ENCODE data around the gene NELL2. TPM values are rescaled to one million over a fixed set of nuclear protein-coding genes. Genes with fewer than 3 reads are reported as not detected.

NELL2 gene
- total and polyA plus RNA-seq, 11 donors = 0.04 to 1.8 (median 0.77) TPM; not detected in 3

DNA sequence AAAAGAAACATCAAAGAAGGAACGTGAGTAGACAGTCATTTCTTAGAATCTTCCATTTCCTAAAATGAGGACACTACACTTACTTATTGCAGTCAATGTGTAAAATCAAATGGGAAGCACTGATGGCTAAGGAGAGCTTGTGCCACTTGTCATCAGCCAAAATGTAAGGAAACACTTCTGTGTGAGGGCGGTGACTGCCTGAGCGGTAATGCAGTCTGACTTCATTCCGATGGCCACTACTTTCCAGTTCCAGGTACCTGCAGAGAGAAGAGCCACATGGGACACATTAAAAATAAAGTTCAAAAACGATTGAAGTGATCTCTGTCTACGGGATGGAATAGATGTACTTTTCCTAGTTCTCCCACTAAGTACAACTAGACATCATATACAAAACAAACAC, 96.3 kb downstream of the NELL2 start:
- Histone ChIP-seq H3K36me3 (no peaks in the 10 kb centered on the region), H3K27ac (no peak overlapping the region), H3K9me3 (no peaks in the 10 kb centered on the region), H3K4me1 (no peaks in the 10 kb centered on the region), H3K4me3 (no peak overlapping the region), H3K27me3 (no peaks in the 10 kb centered on the region)
- intact Hi-C loops (cut with DNase I) = no loop called here
- WGBS, 4 donors = 85 to 89% (median 86%) methylated on average over 6 of the region's 6 CpGs
- ATAC-seq (no peak), DNase-seq (no peak)
- TF ChIP-seq, protein P1, sequence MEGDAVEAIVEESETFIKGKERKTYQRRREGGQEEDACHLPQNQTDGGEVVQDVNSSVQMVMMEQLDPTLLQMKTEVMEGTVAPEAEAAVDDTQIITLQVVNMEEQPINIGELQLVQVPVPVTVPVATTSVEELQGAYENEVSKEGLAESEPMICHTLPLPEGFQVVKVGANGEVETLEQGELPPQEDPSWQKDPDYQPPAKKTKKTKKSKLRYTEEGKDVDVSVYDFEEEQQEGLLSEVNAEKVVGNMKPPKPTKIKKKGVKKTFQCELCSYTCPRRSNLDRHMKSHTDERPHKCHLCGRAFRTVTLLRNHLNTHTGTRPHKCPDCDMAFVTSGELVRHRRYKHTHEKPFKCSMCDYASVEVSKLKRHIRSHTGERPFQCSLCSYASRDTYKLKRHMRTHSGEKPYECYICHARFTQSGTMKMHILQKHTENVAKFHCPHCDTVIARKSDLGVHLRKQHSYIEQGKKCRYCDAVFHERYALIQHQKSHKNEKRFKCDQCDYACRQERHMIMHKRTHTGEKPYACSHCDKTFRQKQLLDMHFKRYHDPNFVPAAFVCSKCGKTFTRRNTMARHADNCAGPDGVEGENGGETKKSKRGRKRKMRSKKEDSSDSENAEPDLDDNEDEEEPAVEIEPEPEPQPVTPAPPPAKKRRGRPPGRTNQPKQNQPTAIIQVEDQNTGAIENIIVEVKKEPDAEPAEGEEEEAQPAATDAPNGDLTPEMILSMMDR (IDR thresholded peaks at IDR 0.05) = no peak
- no peak for TF ChIP-seq POLR2A (IDR thresholded peaks at IDR 0.05)

- Histone ChIP-seq H3K27ac (no peak overlapping the region), H3K4me3 (no peak overlapping the region), H3K4me1 (no peaks in the 10 kb centered on the region), H3K27me3 (no peaks in the 10 kb centered on the region), H3K36me3 (no peaks in the 10 kb centered on the region), H3K9me3 (no peaks in the 10 kb centered on the region)
- TF ChIP-seq, protein P1 (IDR thresholded peaks at IDR 0.05) = no peak
- TF ChIP-seq POLR2A (IDR thresholded peaks at IDR 0.05) = no peak
- WGBS, 4 donors = 83 to 93% (median 91%) methylated on average over 1 of the region's 1 CpG
- ATAC-seq = no peak
- intact Hi-C loops (cut with DNase I) = no loop called here
- DNase-seq = no peak
Observed at GRCh38 chr12:44778863-44779262, 97.3 kb downstream of the NELL2 start.

DNA sequence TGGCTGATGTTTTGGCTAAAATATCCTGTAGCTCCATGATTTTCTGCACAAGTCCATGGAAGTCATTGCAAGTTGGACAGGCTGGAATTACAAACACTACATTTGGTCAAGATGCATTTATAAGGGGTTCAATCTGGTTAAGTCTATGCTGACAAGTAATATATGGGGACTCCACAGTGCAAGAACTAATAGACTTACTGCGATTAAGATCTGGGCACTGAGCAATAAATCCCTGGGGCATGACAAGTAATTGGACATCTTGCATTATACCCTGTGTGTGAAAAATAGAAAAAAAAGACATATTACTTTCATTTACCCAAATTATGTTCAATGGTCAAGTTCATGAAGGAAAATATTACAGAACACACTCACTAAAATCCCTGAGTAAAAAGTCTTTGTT, 99.1 kb downstream of the NELL2 start:
- H3K9me3 ChIP-seq = no peaks in the 10 kb centered on the region
- intact Hi-C loops (cut with DNase I) = no loop called here
- WGBS, 4 donors = 86 to 100% (median 92%) methylated on average over 1 of the region's 1 CpG
- no peak overlapping the region for H3K27ac ChIP-seq
- no peak for TF ChIP-seq POLR2A (IDR thresholded peaks at IDR 0.05)
- TF ChIP-seq, protein P1 (IDR thresholded peaks at IDR 0.05) = no peak
- H3K36me3 ChIP-seq = no peaks in the 10 kb centered on the region
- DNase-seq = no peak
- H3K4me3 ChIP-seq = no peak overlapping the region
- H3K4me1 ChIP-seq = no peaks in the 10 kb centered on the region
- no peaks in the 10 kb centered on the region for H3K27me3 ChIP-seq
- no peak for ATAC-seq

DNA sequence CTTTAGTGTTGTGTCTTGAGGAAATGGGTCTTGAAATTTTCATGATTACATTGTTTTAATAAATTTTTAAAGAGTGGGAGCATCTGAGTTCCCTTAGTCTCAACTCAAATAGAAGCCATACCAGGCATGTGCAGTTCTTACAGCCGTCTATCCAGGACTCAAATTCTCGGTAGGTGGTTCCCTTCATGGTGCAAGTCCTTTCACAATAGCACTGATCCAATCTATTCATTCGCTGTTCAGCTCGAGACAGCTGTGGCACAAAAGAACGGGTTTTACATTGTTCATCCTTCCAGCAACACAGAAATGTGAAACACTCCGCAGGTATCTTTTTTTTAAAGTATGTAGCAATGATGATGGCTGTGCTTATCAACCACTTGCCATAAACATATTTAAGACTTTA, 100.2 kb downstream of the NELL2 start:
- Histone ChIP-seq H3K36me3 (no peaks in the 10 kb centered on the region), H3K4me3 (no peak overlapping the region), H3K27me3 (no peaks in the 10 kb centered on the region), H3K9me3 (no peaks in the 10 kb centered on the region), H3K4me1 (no peaks in the 10 kb centered on the region), H3K27ac (no peak overlapping the region)
- WGBS, 4 donors = 81 to 84% (median 81%) methylated on average over 6 of the region's 6 CpGs
- ATAC-seq (no peak), DNase-seq (no peak)
- intact Hi-C loops (cut with DNase I) = no loop called here
- no peak for TF ChIP-seq POLR2A (IDR thresholded peaks at IDR 0.05)
- TF ChIP-seq, protein P1 (IDR thresholded peaks at IDR 0.05) = no peak
